ENCODE data around the gene SLC6A20.

Gene SLC6A20

GRCh38 chr3:45800611-45801010, 4.3 kb upstream of the SLC6A20 start:
- no peak for DNase-seq (ENCODE audit: low read depth in 2 of 2)

- no peak for DNase-seq (ENCODE audit: low read depth in 2 of 2)
These were observed 3.2 kb upstream of the SLC6A20 start for GRCh38 chr3:45799586-45799985.

- DNase-seq (ENCODE audit: low read depth in 2 of 2): no peak
These were observed 1.7 kb upstream of the SLC6A20 start for GRCh38 chr3:45798034-45798433.

GRCh38 chr3:45796902-45797637, 734 bp upstream of the SLC6A20 start:
- DNase-seq (ENCODE audit: low read depth in 2 of 2): no peak

GRCh38 chr3:45795509-45795881, 841 bp downstream of the SLC6A20 start:
- DNase-seq (ENCODE audit: low read depth in 2 of 2): no peak

GRCh38 chr3:45794660-45795059, 1.7 kb downstream of the SLC6A20 start:
- DNase-seq (ENCODE audit: low read depth in 2 of 2): no peak

- DNase-seq (ENCODE audit: low read depth in 2 of 2): no peak
These were observed 2.2 kb downstream of the SLC6A20 start for GRCh38 chr3:45794177-45794560.

- DNase-seq (ENCODE audit: low read depth in 2 of 2): no peak
These were observed 2.7 kb downstream of the SLC6A20 start for GRCh38 chr3:45793482-45794176.

- no peak for DNase-seq (ENCODE audit: low read depth in 2 of 2)
These were observed 3.7 kb downstream of the SLC6A20 start for GRCh38 chr3:45792516-45793172.

GRCh38 chr3:45792036-45792435, 4.3 kb downstream of the SLC6A20 start:
- DNase-seq (ENCODE audit: low read depth in 2 of 2): no peak

GRCh38 chr3:45790596-45790995, 5.7 kb downstream of the SLC6A20 start:
- no peak for DNase-seq (ENCODE audit: low read depth in 2 of 2)

- no peak for DNase-seq (ENCODE audit: low read depth in 2 of 2)
These were observed 7.0 kb downstream of the SLC6A20 start for GRCh38 chr3:45789235-45789812.

- DNase-seq (ENCODE audit: low read depth in 2 of 2): no peak
These were observed 8.8 kb downstream of the SLC6A20 start for GRCh38 chr3:45787551-45787950.

- DNase-seq (ENCODE audit: low read depth in 2 of 2): no peak
These were observed 9.4 kb downstream of the SLC6A20 start for GRCh38 chr3:45786801-45787495.

- DNase-seq (ENCODE audit: low read depth in 2 of 2): no peak
These were observed 10.7 kb downstream of the SLC6A20 start for GRCh38 chr3:45785605-45786150.

GRCh38 chr3:45783667-45784066, 12.7 kb downstream of the SLC6A20 start:
- DNase-seq (ENCODE audit: low read depth in 2 of 2): no peak

GRCh38 chr3:45782381-45782780, 14.0 kb downstream of the SLC6A20 start:
- no peak for DNase-seq (ENCODE audit: low read depth in 2 of 2)

GRCh38 chr3:45781841-45782240, 14.5 kb downstream of the SLC6A20 start:
- DNase-seq (ENCODE audit: low read depth in 2 of 2): no peak

- DNase-seq (ENCODE audit: low read depth in 2 of 2): no peak
These were observed 15.1 kb downstream of the SLC6A20 start for GRCh38 chr3:45781271-45781670.

GRCh38 chr3:45779746-45780735, 16.3 kb downstream of the SLC6A20 start:
- no peak for DNase-seq (ENCODE audit: low read depth in 2 of 2)
